Karpas-422 (cell line): ENCODE data around the gene CHID1. TPM values are rescaled to one million over a fixed set of nuclear protein-coding genes. Genes with fewer than 3 reads are reported as not detected.
A peak's percentile ranks its signal among the peaks of the same experiment; 100 is the strongest.

Experiments
- DNase-seq: peaks from one replicate; pipeline ENCODE4 v3.0.0-alpha.2; 2015
- H2AFZ ChIP-seq: fragments of 200-600 bp; sonication (generic); 2 replicates; pipeline ENCODE4 v1.6.1; 2014; ENCODE audit warnings: antibody characterized with exemption, low read length, mixed read lengths
- H3K27ac ChIP-seq: fragments of 200-600 bp; sonication (generic); 2 replicates; pipeline ENCODE4 v1.5.1; 2014; ENCODE audit warnings: mild to moderate bottlenecking, low read length, moderate library complexity
- H3K27me3 ChIP-seq: fragments of 200-600 bp; sonication (generic); 2 replicates; pipeline ENCODE4 v1.6.1; 2014; ENCODE audit warnings: low read length, mixed read lengths
- H3K36me3 ChIP-seq: fragments of 200-600 bp; sonication (generic); 2 replicates; pipeline ENCODE4 v1.6.1; 2014; ENCODE audit warnings: low read length, mixed read lengths; ENCODE audit not compliant: insufficient read depth
- H3K4me1 ChIP-seq: fragments of 200-600 bp; sonication (generic); 2 replicates; pipeline ENCODE4 v1.6.1; 2014; ENCODE audit warnings: mild to moderate bottlenecking, low read length, mixed read lengths
- H3K4me2 ChIP-seq: fragments of 200-600 bp; sonication (generic); 2 replicates; pipeline ENCODE4 v1.6.1; 2014; ENCODE audit warnings: low read length, low read depth, mild to moderate bottlenecking; ENCODE audit not compliant: poor library complexity, severe bottlenecking
- H3K4me3 ChIP-seq: fragments of 200-600 bp; sonication (generic); 2 replicates; pipeline ENCODE4 v1.5.1; 2014; ENCODE audit warnings: mild to moderate bottlenecking, antibody characterized with exemption, low read length, mixed read lengths
- H3K79me2 ChIP-seq: fragments of 200-600 bp; sonication (generic); 2 replicates; pipeline ENCODE4 v1.6.1; 2014; ENCODE audit warnings: mild to moderate bottlenecking, low read length, mixed read lengths
- H3K9ac ChIP-seq: fragments of 200-600 bp; sonication (generic); 2 replicates; pipeline ENCODE4 v1.6.0; 2014; ENCODE audit warnings: low read length
- H3K9me2 ChIP-seq: fragments of 200-600 bp; sonication (generic), shearing (Covaris generic); replicated peaks from 2 replicates; pipeline ENCODE4 v1.6.0; 2014; ENCODE audit warnings: mild to moderate bottlenecking, low read length, moderate library complexity; ENCODE audit not compliant: insufficient read depth
- H3K9me3 ChIP-seq: fragments of 300-700, 200-600 bp; sonication (generic); 2 replicates; pipeline ENCODE4 v1.6.1; 2014; ENCODE audit warnings: low read length, mixed read lengths
- H4K20me1 ChIP-seq: fragments of 200-600 bp; sonication (generic); 2 replicates; pipeline ENCODE4 v1.6.1; 2014; ENCODE audit warnings: mild to moderate bottlenecking, antibody characterized with exemption, low read length, low read depth; ENCODE audit not compliant: insufficient read depth
- total RNA-seq: library from RNA; depleted of rRNA; stranded (reverse); fragments of >200 nt; shearing (Covaris generic); gene quantifications from 2 replicates; pipeline ENCODE4 v1.2.3, GENCODE V29; 2014; ENCODE audit warnings: low replicate concordance

The CHID1 gene
- total RNA-seq, 1 experiment from 2014 or later = 32.8 TPM

- Histone ChIP-seq H3K9me2 (no peaks in the 10 kb centered on the region), H3K27me3 (no peaks in the 10 kb centered on the region), H3K79me2 (peaks cover 80% of the 10 kb centered on the region), H4K20me1 (no peaks in the 10 kb centered on the region), H3K36me3 (no peaks in the 10 kb centered on the region), H3K9me3 (no peaks in the 10 kb centered on the region), H3K9ac (no peak overlapping the region), H2AFZ (no peak overlapping the region), H3K4me2 (no peak overlapping the region), H3K4me1 (peaks cover 15% of the 10 kb centered on the region), H3K4me3 (no peak overlapping the region), H3K27ac (no peak overlapping the region)
- DNase-seq = no peak
Observed at GRCh38 chr11:929405-929804, 18.8 kb upstream of the CHID1 start.

GRCh38 chr11:928786-929185, 18.2 kb upstream of the CHID1 start:
- Histone ChIP-seq H3K79me2 (peaks cover 74% of the 10 kb centered on the region), H3K4me1 (peaks cover 15% of the 10 kb centered on the region), H4K20me1 (no peaks in the 10 kb centered on the region), H3K9ac (no peak overlapping the region), H3K4me3 (no peak overlapping the region), H3K9me2 (no peaks in the 10 kb centered on the region), H2AFZ (no peak overlapping the region), H3K36me3 (no peaks in the 10 kb centered on the region), H3K4me2 (no peak overlapping the region), H3K27me3 (no peaks in the 10 kb centered on the region), H3K27ac (no peak overlapping the region), H3K9me3 (no peaks in the 10 kb centered on the region)
- DNase-seq = no peak

GRCh38 chr11:927871-928270, 17.3 kb upstream of the CHID1 start:
- peaks cover 15% of the 10 kb centered on the region for H3K4me1 ChIP-seq
- H3K27me3 ChIP-seq = no peaks in the 10 kb centered on the region
- no peaks in the 10 kb centered on the region for H3K9me3 ChIP-seq
- no peaks in the 10 kb centered on the region for H3K9me2 ChIP-seq
- no peak for DNase-seq
- no peak overlapping the region for H3K27ac ChIP-seq
- no peaks in the 10 kb centered on the region for H3K36me3 ChIP-seq
- H3K4me3 ChIP-seq = no peak overlapping the region
- H4K20me1 ChIP-seq = no peaks in the 10 kb centered on the region
- H2AFZ ChIP-seq = no peak overlapping the region
- H3K9ac ChIP-seq = no peak overlapping the region; the same call in 1 of the 2 replicates
- H3K79me2 ChIP-seq = peaks cover 65% of the 10 kb centered on the region
- peak overlapping the region; percentile 7 for H3K4me2 ChIP-seq

- no peak for DNase-seq
- no peaks in the 10 kb centered on the region for H4K20me1 ChIP-seq
- peak overlapping the region; percentile 87 for H3K4me3 ChIP-seq
- no peaks in the 10 kb centered on the region for H3K36me3 ChIP-seq
- peak overlapping the region; percentile 95 for H3K9ac ChIP-seq
- H3K4me1 ChIP-seq = peaks cover 15% of the 10 kb centered on the region
- H3K79me2 ChIP-seq = peaks cover 51% of the 10 kb centered on the region
- H3K27me3 ChIP-seq = no peaks in the 10 kb centered on the region
- H2AFZ ChIP-seq = no peak overlapping the region
- H3K9me2 ChIP-seq = no peaks in the 10 kb centered on the region
- H3K4me2 ChIP-seq = peak overlapping the region; percentile 88
- no peaks in the 10 kb centered on the region for H3K9me3 ChIP-seq
- H3K27ac ChIP-seq = peak overlapping the region; percentile 21; the same call in 1 of the 2 replicates
Observed at GRCh38 chr11:926341-926916, 15.8 kb upstream of the CHID1 start.

GRCh38 chr11:925496-926301, 15.1 kb upstream of the CHID1 start, which contains the start of gene AP2A2:
Gene AP2A2 (plus strand): TSS chr11:925870. CDS start chr11:926022, 152 bp downstream.
- peak within 1 kb of the TSS; percentile 21; the same call in 1 of the 2 replicates for H3K27ac ChIP-seq
- no peaks in the 10 kb centered on the region for H3K36me3 ChIP-seq
- peaks cover 44% of the 10 kb centered on the region for H3K79me2 ChIP-seq
- H3K4me3 ChIP-seq = peak within 1 kb of the TSS; percentile 87
- H3K4me1 ChIP-seq = peaks cover 15% of the 10 kb centered on the region
- peak; percentile 97 for DNase-seq
- no peaks in the 10 kb centered on the region for H3K9me3 ChIP-seq
- H2AFZ ChIP-seq = no peak within 1 kb of the TSS
- peak within 1 kb of the TSS; percentile 95 for H3K9ac ChIP-seq
- no peaks in the 10 kb centered on the region for H3K9me2 ChIP-seq
- no peaks in the 10 kb centered on the region for H3K27me3 ChIP-seq
- H3K4me2 ChIP-seq = peak within 1 kb of the TSS; percentile 88
- no peaks in the 10 kb centered on the region for H4K20me1 ChIP-seq

- H3K4me2 ChIP-seq = no peak overlapping the region
- no peaks in the 10 kb centered on the region for H3K9me3 ChIP-seq
- no peak overlapping the region for H3K9ac ChIP-seq
- H3K27me3 ChIP-seq = no peaks in the 10 kb centered on the region
- H2AFZ ChIP-seq = no peak overlapping the region
- H4K20me1 ChIP-seq = no peaks in the 10 kb centered on the region
- no peaks in the 10 kb centered on the region for H3K36me3 ChIP-seq
- H3K9me2 ChIP-seq = no peaks in the 10 kb centered on the region
- no peak overlapping the region for H3K27ac ChIP-seq
- peaks cover 15% of the 10 kb centered on the region for H3K4me1 ChIP-seq
- H3K79me2 ChIP-seq = peaks cover 40% of the 10 kb centered on the region
- H3K4me3 ChIP-seq = no peak overlapping the region; the same call in 1 of the 2 replicates
- DNase-seq = no peak
Observed at GRCh38 chr11:925158-925495, 14.5 kb upstream of the CHID1 start.

- H3K9me3 ChIP-seq = no peaks in the 10 kb centered on the region
- H3K36me3 ChIP-seq = no peaks in the 10 kb centered on the region
- H3K27me3 ChIP-seq = no peaks in the 10 kb centered on the region
- H3K4me2 ChIP-seq = no peak overlapping the region
- no peak overlapping the region for H3K27ac ChIP-seq
- peaks cover 34% of the 10 kb centered on the region for H3K79me2 ChIP-seq
- no peaks in the 10 kb centered on the region for H4K20me1 ChIP-seq
- no peak for DNase-seq
- H3K4me1 ChIP-seq = peaks cover 15% of the 10 kb centered on the region
- H3K4me3 ChIP-seq = no peak overlapping the region
- H3K9ac ChIP-seq = no peak overlapping the region
- H2AFZ ChIP-seq = no peak overlapping the region
- H3K9me2 ChIP-seq = no peaks in the 10 kb centered on the region
Observed at GRCh38 chr11:924406-925157, 14.0 kb upstream of the CHID1 start.
